ENCODE data around the gene PAQR9. TPM values are rescaled to one million over a fixed set of nuclear protein-coding genes. Genes with fewer than 3 reads are reported as not detected.

The PAQR9 gene
- total and polyA plus RNA-seq, 2 donors = 0.03 TPM; not detected in 1

DNA sequence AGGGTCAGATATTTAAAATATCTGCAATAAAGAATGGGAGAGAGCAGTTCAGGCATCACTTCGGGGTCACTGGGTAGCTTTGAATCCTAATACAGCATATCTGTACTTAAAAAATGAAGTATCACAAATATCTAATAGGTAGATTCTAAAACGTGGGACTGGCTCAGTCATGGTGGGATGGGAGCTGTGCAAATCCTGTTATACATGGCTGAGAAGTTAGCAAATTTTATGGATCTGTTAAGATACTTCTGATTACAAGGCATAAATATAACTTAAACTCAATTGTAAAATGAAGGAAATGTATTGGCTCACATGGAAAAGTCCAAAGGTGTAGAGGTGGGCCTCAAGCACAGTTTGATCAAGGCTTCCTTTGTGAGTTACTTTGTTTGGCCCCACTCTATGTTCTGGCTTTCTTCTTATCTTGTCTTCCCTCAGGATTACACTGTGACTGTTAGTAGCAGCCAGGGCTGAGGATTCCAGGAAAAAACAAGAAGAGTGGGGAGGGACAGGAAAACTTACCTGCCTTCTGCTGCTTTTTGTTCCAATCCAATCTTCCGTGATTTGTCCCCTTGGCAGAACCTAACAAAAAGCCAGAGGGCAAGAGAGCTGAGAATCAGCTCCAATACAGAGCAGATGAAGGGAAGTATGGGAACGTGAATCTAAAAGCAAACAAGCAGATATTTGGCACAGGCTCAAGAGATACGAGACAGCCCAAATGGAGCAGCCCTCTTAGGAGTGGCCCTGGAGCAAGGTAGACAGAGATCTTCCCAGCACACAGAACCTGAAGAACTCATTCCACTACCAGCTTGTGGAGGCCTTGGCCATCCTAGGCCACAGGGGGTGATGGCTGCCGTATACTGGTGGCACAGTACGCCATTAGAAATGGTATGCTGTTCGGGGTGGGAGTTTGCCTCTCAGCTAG is 10.9 kb downstream of the PAQR9 start:
- Histone ChIP-seq H3K27ac (ENCODE audit: low read depth) (no peak overlapping the region), H3K4me1 (ENCODE audit: insufficient read depth) (no peaks in the 10 kb centered on the region), H3K4me3 (ENCODE audit: low read depth, low read length) (no peak overlapping the region), H3K36me3 (ENCODE audit: insufficient read depth) (no peaks in the 10 kb centered on the region)
- DNase-seq (ENCODE audit: extremely low spot score) = no peak
- 71% methylated on average over 8 of the region's 8 CpGs for WGBS

DNA sequence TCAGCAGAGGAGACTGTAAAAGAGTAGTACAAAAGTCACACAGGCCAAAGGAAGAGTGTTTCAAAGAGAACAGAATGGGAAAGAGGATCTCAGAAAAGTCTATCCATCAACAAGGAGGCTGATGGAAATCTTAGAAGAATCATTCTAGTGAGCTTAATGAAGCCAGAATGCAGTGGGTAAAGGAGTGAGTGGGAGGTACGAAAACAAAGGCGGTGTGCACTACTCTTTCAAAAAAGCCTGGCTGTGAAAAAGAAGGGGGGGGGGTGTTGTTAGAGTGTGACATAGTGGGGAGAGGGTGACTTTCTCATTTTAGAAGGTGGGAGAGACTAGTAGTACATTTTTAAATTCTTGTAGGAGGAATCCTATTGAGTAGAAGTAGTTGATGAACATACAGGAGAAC is 11.7 kb downstream of the PAQR9 start:
- no peaks in the 10 kb centered on the region for H3K36me3 ChIP-seq (ENCODE audit: insufficient read depth)
- no peaks in the 10 kb centered on the region for H3K4me1 ChIP-seq (ENCODE audit: insufficient read depth)
- H3K4me3 ChIP-seq (ENCODE audit: low read depth, low read length) = no peak overlapping the region
- no peak overlapping the region for H3K27ac ChIP-seq (ENCODE audit: low read depth)
- no peak for DNase-seq (ENCODE audit: extremely low spot score)
- 89% methylated on average over 2 of the region's 2 CpGs for WGBS

DNA sequence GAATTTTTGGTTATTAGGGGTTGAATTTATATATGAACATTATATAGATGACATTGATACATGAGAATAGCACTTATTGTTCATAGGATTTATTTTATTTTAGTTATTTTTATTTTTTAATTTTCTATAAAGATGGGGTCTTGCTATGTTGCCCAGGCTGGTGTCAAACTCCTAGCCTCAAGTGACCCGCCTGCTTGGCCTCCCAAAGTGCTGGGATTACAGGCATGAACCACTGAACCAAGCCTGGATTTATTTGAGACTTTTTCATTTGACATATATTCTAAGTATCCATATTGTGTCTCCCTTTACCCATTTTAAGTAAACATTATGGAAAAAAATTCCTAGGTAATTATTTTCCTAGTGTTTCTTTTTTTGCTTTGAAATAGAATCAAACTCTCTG is 12.5 kb downstream of the PAQR9 start:
- no peak overlapping the region for H3K27ac ChIP-seq (ENCODE audit: low read depth)
- no peaks in the 10 kb centered on the region for H3K36me3 ChIP-seq (ENCODE audit: insufficient read depth)
- no peak overlapping the region for H3K4me3 ChIP-seq (ENCODE audit: low read depth, low read length)
- 88% methylated on average over 1 of the region's 1 CpG for WGBS
- H3K4me1 ChIP-seq (ENCODE audit: insufficient read depth) = no peaks in the 10 kb centered on the region
- no peak for DNase-seq (ENCODE audit: extremely low spot score)

DNA sequence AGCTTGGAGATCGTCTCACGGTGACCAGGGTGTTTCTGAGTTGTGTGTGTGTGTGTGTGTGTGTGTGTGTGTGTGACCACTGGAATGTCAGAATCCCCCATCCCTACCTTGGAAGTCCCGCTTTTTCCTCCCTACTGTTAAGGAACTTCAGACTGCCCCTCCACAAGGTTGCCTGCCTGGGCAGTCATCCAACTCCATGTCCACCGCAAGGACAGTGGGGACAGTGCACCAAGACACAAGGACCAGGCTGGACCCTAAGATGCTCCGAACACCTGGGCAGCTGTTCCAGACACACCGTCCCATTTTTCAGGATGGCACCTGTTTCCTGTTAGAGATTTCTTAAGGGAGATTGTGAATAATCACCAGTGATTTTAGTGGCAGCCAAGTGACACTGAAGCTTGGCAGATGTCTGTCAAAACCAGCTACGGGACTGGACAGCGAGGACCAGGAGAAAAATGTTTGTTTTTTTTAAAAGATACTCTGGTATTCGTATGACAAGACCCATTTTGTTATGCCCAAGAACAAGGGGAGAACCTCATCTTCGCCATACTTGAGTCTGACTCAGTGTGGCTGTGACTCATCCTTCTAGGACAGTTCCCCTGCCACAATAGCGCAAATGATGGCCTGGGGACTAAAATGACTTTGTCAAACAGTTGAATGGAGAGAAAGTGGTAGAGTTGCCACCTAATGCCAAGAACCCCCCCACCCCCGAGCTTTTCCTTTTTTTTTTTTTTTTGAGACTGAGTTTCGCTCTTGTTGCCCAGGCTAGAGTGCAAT is 15.5 kb downstream of the PAQR9 start:
- Histone ChIP-seq H3K4me3 (ENCODE audit: low read depth, low read length) (no peak overlapping the region), H3K36me3 (ENCODE audit: insufficient read depth) (no peaks in the 10 kb centered on the region), H3K4me1 (ENCODE audit: insufficient read depth) (no peaks in the 10 kb centered on the region), H3K27ac (ENCODE audit: low read depth) (no peak overlapping the region)
- DNase-seq (ENCODE audit: extremely low spot score) = no peak
- WGBS = 70% methylated on average over 13 of the region's 13 CpGs

DNA sequence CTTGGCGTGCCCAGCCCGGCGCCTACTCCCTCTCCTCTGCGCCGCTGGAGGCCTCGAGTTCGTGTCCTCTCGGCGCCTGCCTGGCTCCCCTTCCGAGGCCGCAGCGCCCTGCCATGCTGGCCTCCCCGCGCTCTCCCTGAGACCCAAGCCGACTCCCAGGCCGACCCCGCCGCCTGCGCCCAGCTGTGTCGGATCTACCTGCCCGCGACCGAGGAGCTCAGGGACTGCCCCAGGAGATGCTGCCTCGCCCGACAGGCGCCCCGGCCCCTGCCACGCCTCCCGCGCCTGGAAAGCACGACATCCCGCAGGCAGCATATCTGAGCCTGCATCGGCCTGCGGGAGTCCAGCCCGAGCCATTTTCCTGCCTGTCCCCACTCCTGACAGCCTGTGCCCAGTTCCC is 16.1 kb downstream of the PAQR9 start:
- Histone ChIP-seq H3K27ac (ENCODE audit: low read depth) (no peak overlapping the region), H3K4me3 (ENCODE audit: low read depth, low read length) (no peak overlapping the region)
- no peak for DNase-seq (ENCODE audit: extremely low spot score)

DNA sequence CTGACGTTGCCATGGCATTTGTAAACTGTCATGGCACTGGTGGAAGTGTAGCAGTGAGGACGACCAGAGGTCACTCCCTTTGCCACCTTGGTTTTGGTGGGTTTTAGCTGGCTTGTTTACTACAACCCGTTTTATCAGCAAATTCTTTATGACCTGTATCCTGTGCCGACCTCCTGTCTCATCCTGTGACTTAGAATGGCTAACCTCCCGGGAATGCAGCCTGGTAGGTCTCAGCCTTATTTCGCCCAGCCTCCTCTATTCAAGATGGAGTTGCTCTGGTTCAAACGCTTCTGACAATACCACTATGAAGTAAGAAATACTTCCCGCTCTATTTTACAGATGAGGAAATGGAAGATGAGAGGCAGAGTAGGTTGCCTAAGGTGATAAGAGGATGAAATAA is 16.6 kb downstream of the PAQR9 start:
- no peak for DNase-seq (ENCODE audit: extremely low spot score)

More for the DNA sequence above, 16.1 kb downstream of the PAQR9 start:
- H3K36me3 ChIP-seq (ENCODE audit: insufficient read depth) = no peaks in the 10 kb centered on the region
- WGBS = 23% methylated on average over 35 of the region's 35 CpGs
- H3K4me1 ChIP-seq (ENCODE audit: insufficient read depth) = no peaks in the 10 kb centered on the region

DNA sequence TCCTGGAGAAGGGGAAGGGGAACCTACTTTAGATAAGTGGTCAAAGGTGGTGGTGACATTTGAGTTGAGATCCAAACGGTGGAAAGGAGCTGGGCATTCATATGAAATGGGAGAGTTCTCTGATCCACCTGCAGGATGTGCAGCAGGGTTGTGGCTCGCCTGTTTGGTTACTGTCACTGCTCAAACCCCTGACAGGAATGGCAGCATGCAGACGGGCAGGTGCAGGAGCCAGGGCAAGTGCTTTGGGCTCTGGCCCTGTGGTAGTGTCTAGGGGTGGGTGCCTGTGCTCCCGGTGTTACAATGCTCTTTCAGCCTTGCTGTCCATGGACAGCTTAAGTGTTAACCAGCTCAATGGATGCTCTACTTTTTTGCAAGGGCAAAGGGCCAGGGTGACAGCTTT is 18.5 kb downstream of the PAQR9 start:
- WGBS = 84% methylated on average over 4 of the region's 4 CpGs
- Histone ChIP-seq H3K36me3 (ENCODE audit: insufficient read depth) (no peaks in the 10 kb centered on the region), H3K4me1 (ENCODE audit: insufficient read depth) (no peaks in the 10 kb centered on the region), H3K4me3 (ENCODE audit: low read depth, low read length) (no peak overlapping the region), H3K27ac (ENCODE audit: low read depth) (no peak overlapping the region)
- no peak for DNase-seq (ENCODE audit: extremely low spot score)

More for the DNA sequence above, 16.6 kb downstream of the PAQR9 start:
- H3K36me3 ChIP-seq (ENCODE audit: insufficient read depth) = no peaks in the 10 kb centered on the region
- 50% methylated on average over 8 of the region's 8 CpGs for WGBS
- H3K4me1 ChIP-seq (ENCODE audit: insufficient read depth) = no peaks in the 10 kb centered on the region
- H3K4me3 ChIP-seq (ENCODE audit: low read depth, low read length) = no peak overlapping the region
- H3K27ac ChIP-seq (ENCODE audit: low read depth) = no peak overlapping the region

DNA sequence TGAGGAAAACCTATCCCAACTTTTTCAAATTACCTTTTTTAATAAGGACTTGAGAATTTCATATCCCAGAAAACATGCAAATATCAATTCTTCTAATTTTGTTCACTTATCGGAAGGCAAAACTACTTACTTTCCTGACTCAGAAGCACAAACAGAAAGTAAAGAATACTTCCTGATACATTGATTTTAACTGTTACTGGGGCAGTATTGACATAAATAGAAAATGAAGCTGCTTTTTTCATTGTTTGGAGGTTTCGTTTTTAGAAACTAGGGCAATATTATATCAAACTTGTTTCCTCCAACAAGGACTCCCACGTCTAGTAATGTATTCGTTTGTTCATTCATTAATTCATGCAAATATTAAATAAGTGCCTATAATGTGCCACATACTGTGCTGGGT is 19.1 kb downstream of the PAQR9 start:
- WGBS = 57% methylated on average over 4 of the region's 4 CpGs
- Histone ChIP-seq H3K36me3 (ENCODE audit: insufficient read depth) (no peaks in the 10 kb centered on the region), H3K4me1 (ENCODE audit: insufficient read depth) (no peaks in the 10 kb centered on the region), H3K27ac (ENCODE audit: low read depth) (no peak overlapping the region), H3K4me3 (ENCODE audit: low read depth, low read length) (no peak overlapping the region)
- DNase-seq (ENCODE audit: extremely low spot score) = no peak

DNA sequence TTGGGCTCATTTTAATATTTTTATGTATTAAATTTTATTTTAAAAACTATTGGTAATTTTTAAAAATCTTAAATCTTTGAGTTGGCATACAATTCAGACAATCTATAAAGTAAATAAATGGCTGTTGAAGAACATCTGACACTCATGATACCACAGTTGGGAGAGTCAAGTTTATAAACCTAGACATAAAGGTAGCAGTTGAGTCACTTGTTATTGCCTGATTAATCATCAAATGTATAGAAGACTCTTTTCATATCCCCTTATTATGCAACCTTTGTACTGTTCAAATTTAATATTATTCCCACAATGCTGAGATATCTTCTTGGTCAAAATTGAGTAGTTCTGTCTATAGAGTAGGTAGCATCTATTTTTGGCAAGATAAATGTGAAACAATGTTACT is 19.6 kb downstream of the PAQR9 start:
- Histone ChIP-seq H3K4me3 (ENCODE audit: low read depth, low read length) (no peak overlapping the region), H3K27ac (ENCODE audit: low read depth) (no peak overlapping the region), H3K4me1 (ENCODE audit: insufficient read depth) (no peaks in the 10 kb centered on the region), H3K36me3 (ENCODE audit: insufficient read depth) (no peaks in the 10 kb centered on the region)
- DNase-seq (ENCODE audit: extremely low spot score) = no peak

DNA sequence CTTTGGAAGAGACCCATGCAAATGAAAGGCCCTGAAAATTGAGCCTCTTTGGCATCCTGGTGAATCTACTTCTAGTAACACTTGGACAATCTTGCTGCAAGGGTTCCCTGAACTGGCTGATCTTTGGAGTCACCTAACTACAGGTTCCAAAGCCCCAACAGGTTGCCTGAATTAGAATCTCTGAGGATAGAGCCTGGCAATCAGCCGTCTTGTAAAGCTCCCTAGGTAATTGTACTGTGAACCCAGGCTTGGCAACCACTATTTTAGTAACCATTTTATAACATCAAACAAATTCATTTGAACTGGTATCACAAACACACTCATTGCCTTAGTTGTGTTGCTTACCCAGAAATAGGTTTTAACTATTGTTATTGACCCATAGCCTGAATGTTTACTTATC is 20.1 kb downstream of the PAQR9 start:
- DNase-seq (ENCODE audit: extremely low spot score) = no peak

DNA sequence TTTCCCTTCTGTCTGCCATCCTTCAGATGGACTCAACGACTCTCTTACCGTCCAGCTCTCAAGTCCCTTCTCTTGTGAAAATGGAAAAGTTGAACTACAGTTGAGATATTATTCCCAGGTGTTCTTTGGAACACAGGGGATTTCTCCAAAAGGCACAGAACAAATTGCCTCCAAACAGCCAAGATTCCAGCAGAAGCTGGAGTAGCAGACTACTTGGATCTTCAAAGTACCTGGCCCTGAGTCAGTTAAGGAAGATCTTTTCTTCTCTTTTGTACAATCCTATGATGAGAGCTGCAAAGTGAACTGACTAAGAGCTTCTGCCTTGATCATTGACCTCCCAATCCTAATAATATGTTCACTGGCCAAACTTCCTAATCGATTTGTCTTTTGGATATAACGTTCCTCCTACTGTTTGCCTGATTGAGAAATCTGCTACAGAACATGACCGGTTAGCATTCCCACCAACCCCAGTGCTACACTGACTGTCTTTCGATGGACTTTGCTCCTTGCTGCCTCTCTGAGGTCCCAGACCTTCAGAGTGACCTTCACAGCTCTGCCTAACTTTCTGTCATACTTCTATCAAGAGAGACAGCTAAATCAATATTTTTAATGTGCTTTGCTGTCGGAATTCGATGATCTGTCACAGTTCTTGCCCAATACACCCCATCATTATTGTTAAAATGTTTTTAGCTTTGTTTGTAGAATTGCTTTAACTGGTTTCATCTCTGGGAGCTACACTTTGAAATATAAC is 21.9 kb downstream of the PAQR9 start:
- H3K36me3 ChIP-seq (ENCODE audit: insufficient read depth) = no peaks in the 10 kb centered on the region
- H3K4me3 ChIP-seq (ENCODE audit: low read depth, low read length) = no peak overlapping the region
- no peaks in the 10 kb centered on the region for H3K4me1 ChIP-seq (ENCODE audit: insufficient read depth)
- 82% methylated on average over 8 of the region's 8 CpGs for WGBS
- H3K27ac ChIP-seq (ENCODE audit: low read depth) = no peak overlapping the region
- DNase-seq (ENCODE audit: extremely low spot score) = no peak

More for the DNA sequence above, 20.1 kb downstream of the PAQR9 start:
- Histone ChIP-seq H3K27ac (ENCODE audit: low read depth) (no peak overlapping the region), H3K4me1 (ENCODE audit: insufficient read depth) (no peaks in the 10 kb centered on the region), H3K4me3 (ENCODE audit: low read depth, low read length) (no peak overlapping the region), H3K36me3 (ENCODE audit: insufficient read depth) (no peaks in the 10 kb centered on the region)
- 84% methylated on average over 1 of the region's 1 CpG for WGBS

DNA sequence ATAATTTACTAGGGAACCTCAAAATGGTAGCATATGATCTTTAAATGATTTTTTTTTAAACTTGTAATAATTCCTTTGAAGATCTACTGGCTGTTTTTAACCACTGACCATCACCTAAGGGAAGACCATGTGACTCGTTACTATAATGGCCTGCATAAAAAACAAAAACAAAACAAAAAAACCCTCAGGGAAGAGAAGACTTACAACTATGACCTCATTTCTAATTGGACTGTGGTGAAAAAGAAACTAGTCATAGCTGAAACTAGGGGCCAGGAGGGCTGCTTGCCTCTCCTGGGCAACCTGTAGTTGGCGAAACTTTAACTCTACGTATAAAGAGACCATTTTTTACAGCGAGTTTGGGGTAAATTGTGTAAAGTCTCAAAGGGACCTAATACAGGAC is 23.0 kb downstream of the PAQR9 start:
- H3K36me3 ChIP-seq (ENCODE audit: insufficient read depth) = no peaks in the 10 kb centered on the region
- no peaks in the 10 kb centered on the region for H3K4me1 ChIP-seq (ENCODE audit: insufficient read depth)
- no peak overlapping the region for H3K4me3 ChIP-seq (ENCODE audit: low read depth, low read length)
- 69% methylated on average over 4 of the region's 4 CpGs for WGBS
- DNase-seq (ENCODE audit: extremely low spot score) = no peak
- H3K27ac ChIP-seq (ENCODE audit: low read depth) = no peak overlapping the region

DNA sequence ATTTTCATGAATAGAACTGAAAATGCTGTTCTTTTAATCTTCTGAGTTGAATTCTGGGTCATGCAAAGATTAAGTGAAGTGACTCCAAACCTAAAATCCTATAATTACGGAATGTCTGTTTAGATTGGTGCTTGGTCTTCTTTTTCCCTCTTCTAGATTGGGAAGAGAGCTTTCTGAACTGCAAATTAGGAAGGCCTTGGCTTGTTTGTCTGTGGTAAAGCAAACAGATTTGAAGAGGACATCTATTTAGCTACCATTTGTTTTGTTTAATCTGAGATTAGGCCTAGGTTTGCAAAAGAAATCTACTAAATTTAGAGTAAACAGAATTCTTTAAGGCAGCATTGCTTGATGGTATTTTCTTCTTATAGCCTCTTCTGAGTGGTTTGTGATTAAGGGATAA is 23.5 kb downstream of the PAQR9 start:
- H3K36me3 ChIP-seq (ENCODE audit: insufficient read depth) = no peaks in the 10 kb centered on the region
- H3K27ac ChIP-seq (ENCODE audit: low read depth) = no peak overlapping the region
- no peak overlapping the region for H3K4me3 ChIP-seq (ENCODE audit: low read depth, low read length)
- no peaks in the 10 kb centered on the region for H3K4me1 ChIP-seq (ENCODE audit: insufficient read depth)
- 69% methylated on average over 1 of the region's 1 CpG for WGBS
- no peak for DNase-seq (ENCODE audit: extremely low spot score)

Measured in urinary bladder (tissue), 4 donors.